ENCODE results near the gene PTPRN2. TPM values are rescaled to one million over a fixed set of nuclear protein-coding genes. Genes with fewer than 3 reads are reported as not detected.

PTPRN2 gene
- total and polyA plus RNA-seq, 7 donors: 3.2 to 7.1 (median 5.5) TPM

DNA sequence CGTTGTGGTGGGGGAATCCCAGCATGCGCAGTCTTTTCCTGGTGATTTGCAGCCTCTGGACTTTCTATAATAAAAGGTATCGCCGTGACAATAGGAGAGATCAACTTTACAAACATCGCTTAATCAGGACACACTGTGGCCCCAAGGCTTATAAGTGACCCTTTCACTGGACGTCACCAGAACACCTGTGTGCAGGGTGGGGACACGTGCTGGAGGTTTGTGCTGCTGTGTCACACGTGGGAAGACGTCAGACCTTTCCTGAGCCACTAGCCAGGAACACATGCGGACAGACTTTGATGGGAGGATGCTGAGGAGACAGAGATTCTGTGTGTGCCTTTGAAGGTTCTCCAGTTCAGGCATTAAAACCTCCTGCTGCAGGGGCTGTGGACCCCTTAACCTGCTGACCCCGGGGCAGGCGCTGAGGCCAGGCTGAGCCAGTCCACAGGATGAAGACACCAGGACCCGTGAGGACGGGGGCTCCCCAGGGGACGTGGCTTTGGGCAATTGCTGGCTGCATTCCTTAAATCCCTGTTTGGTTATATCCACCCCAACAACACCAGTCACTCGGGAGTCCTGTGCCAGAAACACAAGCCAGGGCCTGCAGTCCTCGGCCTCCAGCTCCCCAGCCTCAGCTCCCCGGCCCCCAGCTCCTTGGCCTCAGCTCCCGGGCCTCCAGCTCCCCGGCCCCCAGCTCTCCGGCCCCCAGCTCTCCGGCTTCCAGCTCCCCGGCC is 183.4 kb downstream of the PTPRN2 start:
- no peak for DNase-seq
- H3K4me3 ChIP-seq: no peak overlapping the region
- no peaks in the 10 kb centered on the region for H3K4me1 ChIP-seq
- no peak overlapping the region for H3K27ac ChIP-seq
- no peaks in the 10 kb centered on the region for H3K9me3 ChIP-seq
- H3K27me3 ChIP-seq: no peaks in the 10 kb centered on the region
- intact Hi-C loops (cut with DNase I): no loop called here
- 82 to 88% methylated on average over 23 of the region's 23 CpGs for WGBS, 2 donors
- H3K36me3 ChIP-seq: no peaks in the 10 kb centered on the region
- TF ChIP-seq EP300 (IDR thresholded peaks at IDR 0.05): no peak
- TF ChIP-seq POLR2A (IDR thresholded peaks at IDR 0.05): no peak
- TF ChIP-seq POLR2AphosphoS5 (IDR thresholded peaks at IDR 0.05): no peak
- no peak for TF ChIP-seq CTCF (IDR thresholded peaks at IDR 0.05)

DNA sequence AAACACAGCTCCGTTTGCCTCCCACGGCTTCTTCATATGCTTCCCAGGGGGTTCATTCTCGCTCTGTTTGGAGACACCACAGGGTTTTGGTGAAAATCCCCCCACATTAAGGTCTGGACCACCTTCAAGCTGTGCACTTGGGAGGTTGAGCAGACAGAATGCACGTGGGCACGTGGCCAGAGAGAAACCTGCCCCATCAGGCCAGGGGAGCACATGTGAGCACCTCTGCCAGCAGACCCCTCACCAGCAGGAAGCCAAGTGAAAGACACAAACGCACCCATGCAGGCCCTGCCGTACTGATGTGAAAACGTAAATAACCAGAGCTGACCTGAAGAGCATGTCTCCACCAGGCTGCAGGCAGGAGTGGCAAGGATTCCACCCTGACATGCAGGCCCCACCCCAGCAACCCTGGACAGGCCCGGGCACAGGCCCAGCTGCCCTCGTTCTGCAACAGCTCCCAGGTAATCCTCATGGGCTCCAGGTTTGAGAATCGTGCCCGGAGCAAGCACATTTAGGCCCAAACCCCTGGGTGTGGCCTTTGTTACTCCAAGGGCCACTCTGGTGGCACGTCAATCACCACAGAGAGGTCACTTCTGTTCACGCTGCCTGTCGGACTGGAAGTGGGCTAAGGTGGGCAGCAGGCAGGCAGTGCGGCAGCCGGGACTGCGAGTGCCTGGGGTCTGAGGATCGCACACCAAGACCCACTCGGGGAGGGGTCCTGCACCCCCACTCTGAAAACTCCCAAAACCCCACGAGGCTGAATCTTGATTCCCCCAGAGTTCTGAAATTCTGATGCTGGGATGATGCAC is 184.4 kb downstream of the PTPRN2 start:
- no peaks in the 10 kb centered on the region for H3K36me3 ChIP-seq
- H3K27ac ChIP-seq: no peak overlapping the region
- H3K4me3 ChIP-seq: no peak overlapping the region
- no peaks in the 10 kb centered on the region for H3K4me1 ChIP-seq
- DNase-seq: no peak
- no peak for TF ChIP-seq EP300 (IDR thresholded peaks at IDR 0.05)
- TF ChIP-seq CTCF (IDR thresholded peaks at IDR 0.05): no peak
- TF ChIP-seq POLR2AphosphoS5 (IDR thresholded peaks at IDR 0.05): no peak
- no peaks in the 10 kb centered on the region for H3K27me3 ChIP-seq
- intact Hi-C loops (cut with DNase I): no loop called here
- WGBS, 2 donors: 65 to 77% methylated on average over 21 of the region's 21 CpGs
- H3K9me3 ChIP-seq: peaks cover 0 to 2% (median 0%) of the 10 kb centered on the region in 4 donors

- Histone ChIP-seq H3K4me3 (no peak overlapping the region), H3K4me1 (no peaks in the 10 kb centered on the region), H3K9me3 (peaks cover 0 to 2% (median 0%) of the 10 kb centered on the region in 4 donors), H3K27me3 (no peaks in the 10 kb centered on the region), H3K27ac (no peak overlapping the region), H3K36me3 (no peaks in the 10 kb centered on the region)
- WGBS, 2 donors: 72 to 76% methylated on average over 11 of the region's 11 CpGs
- no peak for DNase-seq
- intact Hi-C loops (cut with DNase I): no loop called here
- TF ChIP-seq CTCF (IDR thresholded peaks at IDR 0.05): no peak
- no peak for TF ChIP-seq POLR2A (IDR thresholded peaks at IDR 0.05)
These were observed 185.2 kb downstream of the PTPRN2 start for GRCh38 chr7:158402471-158402870.

DNA sequence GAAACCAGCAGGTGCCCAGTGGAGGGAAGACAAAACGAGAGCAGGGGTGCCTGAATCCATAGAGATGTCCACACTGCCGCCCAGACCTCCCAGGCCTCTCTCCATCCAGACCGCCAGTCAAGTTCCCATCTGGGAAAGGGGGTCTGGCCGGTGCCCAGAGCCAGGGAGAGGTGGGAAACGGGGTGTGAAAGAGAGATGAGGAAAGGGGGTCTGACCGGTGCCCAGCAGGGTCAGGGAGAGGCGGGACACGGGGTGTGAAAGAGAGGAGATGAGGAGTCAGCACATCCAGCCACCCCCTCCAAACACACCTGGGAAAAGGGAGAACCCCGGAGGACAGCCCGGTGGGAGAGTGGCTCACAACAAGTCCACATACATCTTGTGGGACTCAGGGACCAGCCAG is 185.8 kb downstream of the PTPRN2 start:
- 88 to 89% methylated on average over 10 of the region's 10 CpGs for WGBS, 2 donors
- H3K36me3 ChIP-seq: no peaks in the 10 kb centered on the region
- no peaks in the 10 kb centered on the region for H3K4me1 ChIP-seq
- peaks cover 0 to 2% (median 0%) of the 10 kb centered on the region in 4 donors for H3K9me3 ChIP-seq
- no peak for TF ChIP-seq CTCF (IDR thresholded peaks at IDR 0.05)
- TF ChIP-seq EP300 (IDR thresholded peaks at IDR 0.05): no peak
- no peak for TF ChIP-seq POLR2AphosphoS5 (IDR thresholded peaks at IDR 0.05)
- TF ChIP-seq POLR2A (IDR thresholded peaks at IDR 0.05): no peak
- H3K27ac ChIP-seq: no peak overlapping the region
- DNase-seq: no peak
- intact Hi-C loops (cut with DNase I): no loop called here
- no peaks in the 10 kb centered on the region for H3K27me3 ChIP-seq
- H3K4me3 ChIP-seq: no peak overlapping the region

All from sigmoid colon (tissue), 7 donors.